GM12878 (cell line): ENCODE results near the gene BICD1. TPM values are rescaled to one million over a fixed set of nuclear protein-coding genes. Genes with fewer than 3 reads are reported as not detected.

Experiments
- ATAC-seq: fragments of 200-7000 bp; cut with Tn5 transposase; 3 replicates; pipeline ENCODE4 v1.9.1; 2020; ENCODE audit warnings: mild to moderate bottlenecking, moderate library complexity
- BruUV-seq: library from RNA; stranded (reverse); fragments of 400-500 nt; replicated peaks from 2 replicates; lab custom pipeline; 2021; lab: Mats Ljungman, UMichigan
- CTCF ChIA-PET: fragments of 300-600 bp; sonication (Branson Sonifier 250); formaldehyde crosslinking; extraction: SDS; loops from one replicate; lab custom pipeline; 2021; ENCODE audit warnings: inconsistent platforms; lab: Yijun Ruan, JAX
- POLR2A ChIA-PET: fragments of 350-600 bp; formaldehyde crosslinking; extraction: SDS; loops from one replicate; lab custom pipeline; 2021; ENCODE audit warnings: inconsistent platforms; lab: Charles Lee
- RAD21 ChIA-PET: fragments of 300-600 bp; sonication (Branson Sonifier 250); formaldehyde crosslinking; loops from one replicate; lab custom pipeline; 2023; ENCODE audit warnings: antibody characterized with exemption; ENCODE audit not compliant: unreplicated experiment; lab: Charles Lee
- SMC1A ChIA-PET: fragments of 300-600 bp; sonication (Branson Sonifier 250); formaldehyde crosslinking; loops from one replicate; lab custom pipeline; 2023; ENCODE audit not compliant: unreplicated experiment, uncharacterized antibody; lab: Charles Lee
- DNase-seq: peaks from one replicate; pipeline ENCODE4 v3.0.0-alpha.2; 2011; ENCODE audit warnings: low read depth, low spot score
- FAIRE-seq: peaks from 3 replicates; lab custom pipeline; 2011; peaks lifted over from hg19 to GRCh38; lab: Jason Lieb, UNC
- H2AFZ ChIP-seq: 2 replicates; pipeline ENCODE4 v1.6.0; 2011; ENCODE audit warnings: low read depth, low read length, control low read depth; ENCODE audit not compliant: control insufficient read depth
- H3K27ac ChIP-seq: 2 replicates; pipeline ENCODE4 v1.5.1; 2011; ENCODE audit warnings: control low read depth; ENCODE audit not compliant: control insufficient read depth, insufficient read depth
- H3K27me3 ChIP-seq, 2 experiments: replicated peaks in 1 of 2; 2 replicates each; pipeline versions ENCODE4 v1.6.0 to v1.6.1; 2011; ENCODE audit warnings: low read length in 1 of 2; ENCODE audit not compliant: control insufficient read depth in 2 of 2, insufficient read depth in 2 of 2
- H3K36me3 ChIP-seq, 2 experiments: 2 replicates each; pipeline ENCODE4 v1.5.1; 2011; ENCODE audit warnings: low read length in 1 of 2; ENCODE audit not compliant: control insufficient read depth in 2 of 2, insufficient read depth in 2 of 2
- H3K4me1 ChIP-seq: 2 replicates; pipeline ENCODE4 v1.6.1; 2011; ENCODE audit warnings: mild to moderate bottlenecking, low read length, moderate library complexity, mixed read lengths; ENCODE audit not compliant: control insufficient read depth, insufficient read depth
- H3K4me2 ChIP-seq: 2 replicates; pipeline ENCODE4 v1.6.0; 2011; ENCODE audit warnings: control low read depth; ENCODE audit not compliant: control insufficient read depth, insufficient read depth
- H3K4me3 ChIP-seq: fragments of 200-600 bp; sonication (generic); 2 replicates; pipeline ENCODE4 v1.5.1; 2016
- H3K79me2 ChIP-seq: 2 replicates; pipeline ENCODE4 v1.6.0; 2011; ENCODE audit warnings: low read length; ENCODE audit not compliant: control insufficient read depth, insufficient read depth
- H3K9ac ChIP-seq: 2 replicates; pipeline ENCODE4 v1.8.0; 2011; ENCODE audit warnings: low read length, control low read depth, mixed read lengths; ENCODE audit not compliant: control insufficient read depth, insufficient read depth
- H3K9me3 ChIP-seq: replicated peaks from 3 replicates; pipeline ENCODE4 v1.5.1; 2011; ENCODE audit warnings: mild to moderate bottlenecking, low read length; ENCODE audit not compliant: control insufficient read depth, insufficient read depth
- H4K20me1 ChIP-seq: 2 replicates; pipeline ENCODE4 v1.6.0; 2011; ENCODE audit not compliant: control insufficient read depth, insufficient read depth
- CBX5 ChIP-seq: sonication (generic); IDR thresholded peaks from 2 replicates; pipeline ENCODE4 v1.6.1; 2016; ENCODE audit warnings: low read depth, moderate library complexity, mild to moderate bottlenecking, inconsistent platforms
- CHD1 ChIP-seq: IDR thresholded peaks from 2 replicates; pipeline ENCODE4 v1.6.1; 2012; ENCODE audit warnings: low read depth, low read length, improper control_type of control experiment
- ESRRA ChIP-seq: IDR thresholded peaks from 2 replicates; pipeline ENCODE4 v1.6.1; 2012; ENCODE audit warnings: mild to moderate bottlenecking, low read length, improper control_type of control experiment
- KAT2A ChIP-seq: conservative IDR thresholded peaks from 2 replicates; pipeline ENCODE4 v1.6.1; 2011; ENCODE audit warnings: low read depth, low read length; ENCODE audit not compliant: control insufficient read depth
- LARP7 ChIP-seq: fragments of 450-650 bp; IDR thresholded peaks from 2 replicates; pipeline ENCODE4 v1.6.1; 2017; ENCODE audit warnings: mild to moderate bottlenecking
- MYC ChIP-seq: IDR thresholded peaks from 2 replicates; pipeline ENCODE4 v1.6.1; 2011; ENCODE audit warnings: mild to moderate bottlenecking, low read length, moderate library complexity, inconsistent platforms; ENCODE audit not compliant: insufficient read depth, insufficient replicate concordance, insufficient read length, severe bottlenecking
- NFIC ChIP-seq: IDR thresholded peaks from 2 replicates; pipeline ENCODE4 v1.6.1; 2012; ENCODE audit warnings: low read depth, mild to moderate bottlenecking, inconsistent platforms, low read length, moderate library complexity
- NFXL1 ChIP-seq: fragments of 450-650 bp; IDR thresholded peaks from 2 replicates; pipeline ENCODE4 v1.6.1; 2017; ENCODE audit warnings: antibody characterized with exemption, mild to moderate bottlenecking, borderline replicate concordance
- NR2C2 ChIP-seq: IDR thresholded peaks from 2 replicates; pipeline ENCODE4 v1.6.1; 2011; ENCODE audit warnings: borderline replicate concordance, low read depth; ENCODE audit not compliant: control insufficient read depth, insufficient read length
- SREBF1 ChIP-seq: IDR thresholded peaks from 2 replicates; pipeline ENCODE4 v1.6.1; 2012; ENCODE audit warnings: mild to moderate bottlenecking, low read length
- SREBF2 ChIP-seq: IDR thresholded peaks from 2 replicates; pipeline ENCODE4 v1.6.1; 2012; ENCODE audit warnings: mild to moderate bottlenecking, low read length
- TAF1 ChIP-seq: IDR thresholded peaks from 2 replicates; pipeline ENCODE4 v1.6.1; 2011; ENCODE audit warnings: mild to moderate bottlenecking, low read depth, low read length, borderline replicate concordance
- TBL1XR1 ChIP-seq: IDR thresholded peaks from 2 replicates; pipeline ENCODE4 v1.6.1; 2012; ENCODE audit warnings: low read depth, low read length, improper control_type of control experiment
- WRNIP1 ChIP-seq: IDR thresholded peaks from 2 replicates; pipeline ENCODE4 v1.6.1; 2011; ENCODE audit warnings: low read depth, low read length, improper control_type of control experiment, borderline replicate concordance
- ZNF24 ChIP-seq: fragments of 450-650 bp; IDR thresholded peaks from 2 replicates; pipeline ENCODE4 v1.6.1; 2017; ENCODE audit warnings: antibody characterized with exemption, mild to moderate bottlenecking
- WGBS: methylation state at CpG from one replicate; pipeline ENCODE4 v1.1.6; 2016; ENCODE audit warnings: low lambda C conversion rate; ENCODE audit not compliant: insufficient replicate concordance, insufficient coverage; ENCODE audit errors: missing lambda C conversion rate; 5-methylcytosine and 5-hydroxymethylcytosine counted together
- in situ Hi-C: fragments of 300-500 bp; cut with MboI; formaldehyde crosslinking; loops from 9 replicates; pipeline ENCODE4 v1.14.3; 2018; ENCODE audit warnings: mixed read lengths
- intact Hi-C: fragments of 100-400 bp; cut with micrococcal nuclease; formaldehyde crosslinking; loops from one replicate; pipeline ENCODE4 v1.14.2; 2022; ENCODE audit not compliant: unreplicated experiment
- polyA plus RNA-seq, 11 experiments: library from polyadenylated mRNA; depleted of rRNA in 4 of 11; unstranded in 6 of 11; stranded (reverse) in 5 of 11; fragments of >200 nt; fragmentation: Nextera tagmentation in 4 of 11; fragmentation: Illumina TruSeq in 1 of 11; extraction: Ambion mirVana in 4 of 11; extraction: Trizol in 1 of 11; gene quantifications; 1 replicate in 1 of 11; 2 replicates in 10 of 11; pipeline versions ENCODE4 v1.2.1 to v1.2.3, GENCODE V29; 2011 to 2016; ENCODE audit warnings: inconsistent platforms in 2 of 11, missing spikeins in 2 of 11, low read depth in 1 of 11
- total RNA-seq, 4 experiments: library from RNA; depleted of rRNA in 3 of 4; stranded (reverse); fragments of >200 nt in 3 of 4; fragmentation: Illumina TruSeq in 1 of 4; extraction: Trizol in 1 of 4; gene quantifications; 2 replicates each; pipeline versions ENCODE4 v1.2.1 to v1.2.3, GENCODE V29; 2013 to 2021
- TF ChIP-seq, protein P1 (sequence below): IDR thresholded peaks from 2 replicates; pipeline ENCODE4 v1.6.1; 2012; ENCODE audit warnings: low read length, inconsistent platforms
- TF ChIP-seq, protein P2 (sequence below): IDR thresholded peaks from 2 replicates; pipeline ENCODE4 v1.6.1; 2011; ENCODE audit warnings: low read depth, mild to moderate bottlenecking, low read length, moderate library complexity, borderline replicate concordance; ENCODE audit errors: extremely low read depth

Gene BICD1
- total and polyA plus RNA-seq, 10 of the 15 experiments (the other 5 are each of a cell fraction or from before 2014, with no cell fraction given) = 4.7 to 32.5 (median 14.4) TPM

DNA sequence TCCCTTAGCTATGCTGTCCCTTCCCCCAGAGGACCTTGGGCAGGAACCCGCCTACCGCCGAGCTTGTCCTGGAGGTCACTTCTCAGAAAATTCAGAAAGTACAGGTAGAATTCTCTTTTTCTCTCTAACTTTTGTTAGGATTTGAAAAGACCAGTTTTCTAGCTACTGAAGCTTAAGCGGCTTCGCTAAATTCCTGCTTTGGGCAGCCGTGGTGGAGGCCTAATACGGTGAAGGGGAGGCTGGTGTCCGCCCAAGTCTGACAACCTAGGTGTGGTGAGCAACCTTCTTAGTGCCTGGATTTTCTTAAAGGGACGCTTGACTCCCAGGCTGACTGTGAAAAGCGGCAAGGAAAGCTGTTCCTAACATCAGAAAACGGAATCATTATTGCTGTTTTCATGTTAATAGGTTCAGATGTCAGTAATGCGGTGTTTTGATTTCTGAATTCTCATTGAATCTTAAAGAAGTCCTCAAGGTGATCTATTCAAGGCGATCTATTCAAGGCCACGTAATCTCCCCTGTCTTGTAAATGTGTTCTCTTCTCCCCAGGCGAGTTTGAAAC is 293.5 kb downstream of the BICD1 start:
- in situ Hi-C loops = no loop called here
- RAD21 ChIA-PET = no interaction called here
- intact Hi-C loops = no loop called here
- no peak overlapping the region for H3K27ac ChIP-seq
- no peaks in the 10 kb centered on the region for H3K4me1 ChIP-seq
- no peaks in the 10 kb centered on the region for H3K36me3 ChIP-seq
- peak overlapping the region; percentile 87; the same call in 1 of the 2 replicates for H2AFZ ChIP-seq
- 42% methylated on average over 15 of the region's 15 CpGs for WGBS
- no peak for TF ChIP-seq NR2C2
- no peak for TF ChIP-seq WRNIP1
- TF ChIP-seq, all 136 proteins: peak for 0
- peak overlapping the region; percentile 96 for H3K4me2 ChIP-seq
- BruUV-seq = no TSS peak
- ATAC-seq (no peak), DNase-seq (no peak), FAIRE-seq (no peak)
- H3K9ac ChIP-seq = peak overlapping the region; percentile 16; the same call in 1 of the 2 replicates
- ChIA-PET POLR2A (no interaction called here), CTCF (interaction anchor here (2.1 kb wide), 1 partner anchor 56 kb away, joined by 6 read pairs; no protein-coding TSS in a partner anchor), SMC1A (interaction anchor here (0.6 kb wide), 1 partner anchor 176 kb away, joined by 3 read pairs; no protein-coding TSS in a partner anchor)
- peaks cover 2 to 7% of the 10 kb centered on the region in 2 experiments; a peak in 3 of 4 replicates for H3K27me3 ChIP-seq
- no peaks in the 10 kb centered on the region for H3K79me2 ChIP-seq
- H3K4me3 ChIP-seq = peak overlapping the region; percentile 57; the same call in 1 of the 2 replicates
- H3K9me3 ChIP-seq = no peaks in the 10 kb centered on the region
- no peaks in the 10 kb centered on the region for H4K20me1 ChIP-seq

DNA sequence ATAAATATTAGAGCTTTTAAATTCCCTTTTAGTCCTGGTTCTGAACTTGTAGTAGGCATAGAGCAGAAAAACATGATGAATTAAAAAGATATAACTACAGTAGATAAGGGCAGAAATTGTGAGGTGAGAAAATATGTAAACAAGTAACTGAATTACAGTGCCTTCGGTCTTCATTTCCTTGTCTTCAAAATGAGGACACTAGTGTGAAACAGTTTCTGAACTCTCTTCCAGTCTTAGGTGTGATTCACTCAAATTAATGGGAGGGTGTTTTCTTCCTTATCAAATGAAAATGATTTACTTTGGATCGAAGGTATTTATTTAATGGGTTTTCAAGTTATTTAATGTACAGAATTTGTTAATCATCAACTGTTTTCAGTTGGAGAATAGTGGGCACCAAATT is 294.2 kb downstream of the BICD1 start:
- intact Hi-C loops = no loop called here
- Histone ChIP-seq H3K4me3 (no peak overlapping the region), H3K27me3 (peaks cover 2 to 7% of the 10 kb centered on the region in 2 experiments; a peak in 3 of 4 replicates), H3K27ac (no peak overlapping the region), H3K4me1 (no peaks in the 10 kb centered on the region), H3K36me3 (no peaks in the 10 kb centered on the region), H3K4me2 (no peak overlapping the region), H3K9ac (no peak overlapping the region), H3K9me3 (no peaks in the 10 kb centered on the region), H4K20me1 (no peaks in the 10 kb centered on the region), H2AFZ (no peak overlapping the region), H3K79me2 (no peaks in the 10 kb centered on the region)
- WGBS = 39% methylated on average over 2 of the region's 2 CpGs
- SMC1A ChIA-PET = no interaction called here
- DNase-seq (no peak), FAIRE-seq (peak; percentile 27), ATAC-seq (no peak)
- in situ Hi-C loops = no loop called here
- RAD21 ChIA-PET = no interaction called here
- CTCF ChIA-PET = interaction anchor here (0.6 to 2.1 kb wide), 2 partner anchors 55 to 215 kb away, joined by 3 to 6 read pairs; no protein-coding TSS in a partner anchor
- POLR2A ChIA-PET = interaction anchor here (0.6 kb wide), 1 partner anchor 1211 kb away, joined by 3 read pairs; no protein-coding TSS in a partner anchor
- BruUV-seq = no TSS peak
- TF ChIP-seq LARP7 = no peak
- TF ChIP-seq MYC = no peak
- TF ChIP-seq KAT2A = no peak
- TF ChIP-seq SREBF1 = no peak
- no peak for TF ChIP-seq CBX5
- TF ChIP-seq SREBF2 = no peak
- TF ChIP-seq CHD1 = no peak
- TF ChIP-seq TBL1XR1 = no peak
- TF ChIP-seq NFIC = no peak
- TF ChIP-seq ESRRA = no peak
- TF ChIP-seq, protein P1, sequence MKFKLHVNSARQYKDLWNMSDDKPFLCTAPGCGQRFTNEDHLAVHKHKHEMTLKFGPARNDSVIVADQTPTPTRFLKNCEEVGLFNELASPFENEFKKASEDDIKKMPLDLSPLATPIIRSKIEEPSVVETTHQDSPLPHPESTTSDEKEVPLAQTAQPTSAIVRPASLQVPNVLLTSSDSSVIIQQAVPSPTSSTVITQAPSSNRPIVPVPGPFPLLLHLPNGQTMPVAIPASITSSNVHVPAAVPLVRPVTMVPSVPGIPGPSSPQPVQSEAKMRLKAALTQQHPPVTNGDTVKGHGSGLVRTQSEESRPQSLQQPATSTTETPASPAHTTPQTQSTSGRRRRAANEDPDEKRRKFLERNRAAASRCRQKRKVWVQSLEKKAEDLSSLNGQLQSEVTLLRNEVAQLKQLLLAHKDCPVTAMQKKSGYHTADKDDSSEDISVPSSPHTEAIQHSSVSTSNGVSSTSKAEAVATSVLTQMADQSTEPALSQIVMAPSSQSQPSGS = no peak
- TF ChIP-seq NFXL1 = no peak
- no peak for TF ChIP-seq TAF1
- no peak for TF ChIP-seq ZNF24
- TF ChIP-seq, protein P2, sequence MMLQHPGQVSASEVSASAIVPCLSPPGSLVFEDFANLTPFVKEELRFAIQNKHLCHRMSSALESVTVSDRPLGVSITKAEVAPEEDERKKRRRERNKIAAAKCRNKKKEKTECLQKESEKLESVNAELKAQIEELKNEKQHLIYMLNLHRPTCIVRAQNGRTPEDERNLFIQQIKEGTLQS = no peak
